Spleen (tissue), 11 donors: ENCODE results near the gene LY6G6C. TPM values are rescaled to one million over a fixed set of nuclear protein-coding genes. Genes with fewer than 3 reads are reported as not detected.

ENCODE experiments used
- DNase-seq: peaks from one replicate; pipeline ENCODE4 v3.0.0-alpha.2; 2020
- H3K27ac ChIP-seq, 8 donors: fragments of 200-600 bp; sonication (generic) in 7 of 8; 1 replicate in 4 of 8; 2 replicates in 4 of 8; pipeline versions ENCODE4 v1.5.0 to v1.8.0; 2016 to 2021; ENCODE audit warnings: inconsistent platforms in 4 of 8, mild to moderate bottlenecking in 4 of 8, moderate library complexity in 1 of 8
- H3K27me3 ChIP-seq, 7 donors: fragments of 200-600 bp; sonication (generic) in 6 of 7; replicated peaks in 1 of 7; 1 replicate in 4 of 7; 2 replicates in 3 of 7; pipeline versions ENCODE4 v1.5.0 to v1.8.0; 2016 to 2021; ENCODE audit warnings: inconsistent platforms in 3 of 7, mild to moderate bottlenecking in 1 of 7
- H3K36me3 ChIP-seq, 6 donors: fragments of 200-600 bp; sonication (generic) in 5 of 6; 1 replicate in 4 of 6; 2 replicates in 2 of 6; pipeline versions ENCODE4 v1.5.0 to v1.8.0; 2016 to 2021; ENCODE audit warnings: inconsistent platforms in 2 of 6
- H3K4me1 ChIP-seq, 6 donors: fragments of 200-600 bp; sonication (generic) in 5 of 6; 1 replicate in 3 of 6; 2 replicates in 3 of 6; pipeline versions ENCODE4 v1.5.0 to v1.8.0; 2016 to 2021; ENCODE audit warnings: inconsistent platforms in 3 of 6
- H3K4me3 ChIP-seq, 8 donors: fragments of 200-600 bp; sonication (generic) in 7 of 8; 1 replicate in 4 of 8; 2 replicates in 4 of 8; pipeline versions ENCODE4 v1.5.0 to v1.8.0; 2016 to 2021; ENCODE audit warnings: inconsistent platforms in 4 of 8, mild to moderate bottlenecking in 4 of 8, moderate library complexity in 2 of 8
- H3K9me3 ChIP-seq, 8 donors: fragments of 200-600 bp; sonication (generic) in 7 of 8; 1 replicate in 4 of 8; 2 replicates in 4 of 8; pipeline versions ENCODE4 v1.5.0 to v1.8.0; 2016 to 2021; ENCODE audit warnings: inconsistent platforms in 4 of 8
- POLR2A ChIP-seq, 3 donors: fragments of 450-650 bp; IDR thresholded peaks; one replicate each; pipeline ENCODE4 v1.5.1; 2017; ENCODE audit warnings: antibody characterized with exemption in 3 of 3, mild to moderate bottlenecking in 1 of 3
- POLR2AphosphoS5 ChIP-seq, 3 donors: sonication (generic); formaldehyde crosslinking; IDR thresholded peaks; one replicate each; pipeline ENCODE4 v1.5.1; 2017; ENCODE audit warnings: antibody characterized with exemption in 3 of 3
- WGBS, 5 donors: extraction: QIAGEN DNeasy Blood & Tissue Kit in 3 of 5; methylation state at CpG; one replicate each; pipeline versions ENCODE4 v1.1.5 to v1.1.7; 2013 to 2018; 5-methylcytosine and 5-hydroxymethylcytosine counted together
- intact Hi-C: fragments of 100-400 bp; cut with DNase I; formaldehyde crosslinking; loops from one replicate; pipeline ENCODE4 v1.15.0; 2023; ENCODE audit warnings: low total_unique reads
- polyA plus RNA-seq, 3 donors: library from polyadenylated mRNA; stranded (reverse); fragments of 200-250 nt; gene quantifications; one replicate each; pipeline ENCODE4 v1.2.1, GENCODE V29; 2013
- total RNA-seq, 7 donors: library from RNA; depleted of rRNA in 3 of 7; stranded (reverse); fragments of >200 nt in 3 of 7; fragmentation: NEBNext Ultra II Directional in 4 of 7; extraction: Animal tissue kit (Norgen Biotek cat#: 25700) in 4 of 7; gene quantifications; one replicate each; pipeline versions ENCODE4 v1.1.0 to v1.2.1, GENCODE V29; 2016 to 2021
- TF ChIP-seq, protein P1 (sequence below), 11 experiments: fragments of 200-600 bp in 7 of 11; fragments of 450-650 bp in 4 of 11; sonication (generic) in 4 of 11; IDR thresholded peaks in 8 of 11; conservative IDR thresholded peaks in 3 of 11; 1 replicate in 7 of 11; 2 replicates in 4 of 11; pipeline versions ENCODE4 v1.4.0 to v1.8.0; 2016 to 2021; ENCODE audit warnings: antibody characterized with exemption in 11 of 11, inconsistent platforms in 4 of 11, mild to moderate bottlenecking in 1 of 11
- donor health status: healthy with polysubstance abuse.
- donor health status: DM: no; HTN: no; CAD: no; lungs with moderate emphysema.
- donor health status: DM: no; HTN: no; CAD: no.
- donor health status: Bipolar disorder and iron deficiency.
- donor health status: healthy.
- donor health status: DM: no; HTN: no; CAD: no.
- donor health status: DM: yes; HTN: yes; CAD: no.

Gene LY6G6C
- total and polyA plus RNA-seq, 10 donors = 0.49 to 0.77 TPM; not detected in 8

DNA sequence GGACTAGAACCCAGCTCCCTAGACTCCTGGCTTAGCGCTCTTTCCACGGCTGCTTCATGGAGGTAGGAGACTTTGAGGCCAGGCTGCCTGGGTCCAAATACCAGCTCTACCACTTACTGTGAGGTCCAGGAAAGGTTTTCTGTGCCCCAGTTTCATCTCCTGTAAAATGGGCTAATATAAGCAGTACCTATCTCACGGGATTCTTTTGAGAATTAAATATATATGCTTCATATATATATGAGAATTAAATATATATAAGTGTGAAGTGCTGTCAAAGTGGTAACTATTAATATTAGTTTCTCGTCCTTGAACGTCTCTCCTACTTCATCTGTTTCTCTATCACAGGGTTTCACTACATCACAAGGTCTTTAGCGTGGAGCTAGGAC is 30.5 kb downstream of the LY6G6C start:
- Histone ChIP-seq H3K9me3 (no peaks in the 10 kb centered on the region), H3K27me3 (no peaks in the 10 kb centered on the region), H3K4me3 (no peak overlapping the region), H3K36me3 (peaks cover 0 to 100% (median 99%) of the 10 kb centered on the region in 6 donors), H3K4me1 (peaks cover 0 to 14% (median 9%) of the 10 kb centered on the region in 6 donors), H3K27ac (no peak overlapping the region)
- WGBS, 5 donors = 90 to 97% (median 96%) methylated on average over 6 of the region's 6 CpGs
- DNase-seq = no peak
- TF ChIP-seq, protein P1, sequence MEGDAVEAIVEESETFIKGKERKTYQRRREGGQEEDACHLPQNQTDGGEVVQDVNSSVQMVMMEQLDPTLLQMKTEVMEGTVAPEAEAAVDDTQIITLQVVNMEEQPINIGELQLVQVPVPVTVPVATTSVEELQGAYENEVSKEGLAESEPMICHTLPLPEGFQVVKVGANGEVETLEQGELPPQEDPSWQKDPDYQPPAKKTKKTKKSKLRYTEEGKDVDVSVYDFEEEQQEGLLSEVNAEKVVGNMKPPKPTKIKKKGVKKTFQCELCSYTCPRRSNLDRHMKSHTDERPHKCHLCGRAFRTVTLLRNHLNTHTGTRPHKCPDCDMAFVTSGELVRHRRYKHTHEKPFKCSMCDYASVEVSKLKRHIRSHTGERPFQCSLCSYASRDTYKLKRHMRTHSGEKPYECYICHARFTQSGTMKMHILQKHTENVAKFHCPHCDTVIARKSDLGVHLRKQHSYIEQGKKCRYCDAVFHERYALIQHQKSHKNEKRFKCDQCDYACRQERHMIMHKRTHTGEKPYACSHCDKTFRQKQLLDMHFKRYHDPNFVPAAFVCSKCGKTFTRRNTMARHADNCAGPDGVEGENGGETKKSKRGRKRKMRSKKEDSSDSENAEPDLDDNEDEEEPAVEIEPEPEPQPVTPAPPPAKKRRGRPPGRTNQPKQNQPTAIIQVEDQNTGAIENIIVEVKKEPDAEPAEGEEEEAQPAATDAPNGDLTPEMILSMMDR (IDR thresholded peaks at IDR 0.05 in 8 of 11, conservative IDR thresholded peaks at IDR 0.05 in 3 of 11) = no peak
- TF ChIP-seq POLR2AphosphoS5 (IDR thresholded peaks at IDR 0.05) (no peak), POLR2A (IDR thresholded peaks at IDR 0.05) (no peak)
- intact Hi-C loops = no loop called here

DNA sequence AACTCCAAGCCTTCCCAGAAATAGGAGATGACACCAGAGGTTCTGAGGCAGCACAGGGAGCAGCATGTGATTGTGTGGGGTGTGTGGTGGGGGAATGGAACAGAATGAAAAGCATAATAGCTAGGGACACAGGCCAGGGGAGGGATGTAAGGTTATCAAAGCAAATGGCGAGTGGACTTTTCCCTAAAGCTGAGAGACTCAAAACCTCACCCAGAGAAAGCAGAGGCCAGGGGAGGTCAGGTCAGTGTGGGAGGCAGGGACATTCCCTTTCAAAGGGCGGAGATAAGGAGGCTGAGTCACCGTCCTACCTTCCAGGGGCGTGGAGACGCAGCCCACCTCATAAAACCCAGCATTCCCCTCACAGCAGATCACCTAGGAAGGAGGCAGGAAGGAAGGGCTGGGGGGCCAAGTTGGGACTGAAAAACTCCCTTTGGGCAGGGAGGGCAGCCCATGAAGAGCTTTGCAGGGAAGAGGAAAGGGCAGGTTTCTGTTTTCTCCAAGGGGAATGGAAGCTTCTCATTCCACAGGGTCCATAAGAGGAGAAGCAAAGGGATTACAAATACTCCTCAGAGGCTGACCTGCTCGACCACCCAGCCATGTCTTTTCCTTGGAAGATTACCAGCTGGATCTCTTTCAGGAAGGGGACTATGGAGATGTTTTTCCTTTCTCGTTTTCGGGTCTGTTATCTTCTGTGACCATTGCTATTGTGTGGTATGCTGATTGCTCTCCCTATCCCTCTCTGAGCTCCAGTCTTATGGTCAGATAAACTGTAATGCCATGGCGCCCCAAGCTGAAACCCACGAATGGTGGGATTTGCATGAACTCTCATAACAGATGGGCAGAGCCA is 31.1 kb downstream of the LY6G6C start:
- intact Hi-C loops = no loop called here
- no peaks in the 10 kb centered on the region for H3K9me3 ChIP-seq
- H3K27ac ChIP-seq = peak overlapping the region in 2 of 8 donors; percentile 28 to 53
- H3K36me3 ChIP-seq = peaks cover 0 to 100% (median 96%) of the 10 kb centered on the region in 6 donors
- DNase-seq = no peak
- no peak overlapping the region for H3K4me3 ChIP-seq
- H3K27me3 ChIP-seq = no peaks in the 10 kb centered on the region
- 69 to 90% (median 82%) methylated on average over 10 of the region's 10 CpGs for WGBS, 5 donors
- no peak for TF ChIP-seq POLR2AphosphoS5 (IDR thresholded peaks at IDR 0.05)
- TF ChIP-seq POLR2A (IDR thresholded peaks at IDR 0.05) = no peak
- TF ChIP-seq, protein P1 (IDR thresholded peaks at IDR 0.05 in 8 of 11, conservative IDR thresholded peaks at IDR 0.05 in 3 of 11) = no peak
- peaks cover 0 to 14% (median 9%) of the 10 kb centered on the region in 6 donors for H3K4me1 ChIP-seq

DNA sequence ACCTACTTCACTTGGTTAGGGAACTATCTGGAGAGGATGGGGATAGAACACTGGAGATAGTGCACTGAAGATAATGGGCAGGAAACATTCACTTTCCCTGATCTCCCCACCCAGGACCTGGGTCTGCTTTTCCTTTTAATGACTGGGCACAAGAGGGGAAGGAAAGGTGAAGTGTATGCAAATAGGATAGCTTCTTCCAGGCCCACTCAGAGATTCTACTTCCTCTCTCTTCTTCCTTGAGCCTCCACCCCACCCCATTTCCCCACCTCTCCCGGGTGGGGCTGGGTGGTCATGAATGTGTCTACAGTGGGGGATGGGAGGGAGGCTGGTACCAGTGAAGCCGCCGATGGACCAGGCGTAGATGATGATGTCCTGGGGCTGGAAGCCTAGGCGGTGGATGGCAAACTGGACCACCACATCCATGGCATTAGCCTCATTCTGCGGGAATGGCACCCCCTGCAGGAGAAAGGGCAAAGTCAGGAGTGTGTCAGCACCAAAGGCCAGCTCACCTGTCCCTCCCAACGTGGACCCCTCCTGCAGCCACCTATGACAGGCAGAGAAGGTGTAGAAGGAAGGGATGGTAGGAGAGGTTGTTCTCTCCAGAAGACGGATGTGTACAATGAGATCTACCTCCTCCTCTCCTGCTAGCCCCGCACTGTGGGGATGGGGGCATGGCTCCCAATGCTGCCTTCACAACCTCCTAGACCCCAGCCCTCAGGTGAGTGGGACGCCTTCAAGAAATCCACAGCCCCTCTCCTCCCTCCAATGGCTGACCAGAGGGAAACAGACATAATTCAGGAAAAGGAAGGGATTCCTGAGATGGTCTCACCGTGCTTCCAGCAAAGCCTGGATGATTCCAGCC is 32.1 kb downstream of the LY6G6C start:
- intact Hi-C loops = no loop called here
- no peak for TF ChIP-seq POLR2A (IDR thresholded peaks at IDR 0.05)
- peak in 2 of 3 donors; percentile 25 to 29 for TF ChIP-seq POLR2AphosphoS5 (IDR thresholded peaks at IDR 0.05)
- TF ChIP-seq, protein P1 (IDR thresholded peaks at IDR 0.05 in 8 of 11, conservative IDR thresholded peaks at IDR 0.05 in 3 of 11) = peak in 3 of 11 experiments; percentile 5 to 42 (median 13)
- peaks cover 0 to 100% (median 90%) of the 10 kb centered on the region in 6 donors for H3K36me3 ChIP-seq
- H3K9me3 ChIP-seq = no peaks in the 10 kb centered on the region
- H3K4me3 ChIP-seq = no peak overlapping the region
- H3K27ac ChIP-seq = peak overlapping the region in 2 of 8 donors; percentile 28 to 53
- peaks cover 0 to 14% (median 9%) of the 10 kb centered on the region in 6 donors for H3K4me1 ChIP-seq
- WGBS, 5 donors = 78 to 83% (median 82%) methylated on average over 9 to 11 of the region's 11 CpGs
- H3K27me3 ChIP-seq = no peaks in the 10 kb centered on the region
- DNase-seq = no peak
